K562 (cell line): ENCODE results near the gene PAF1. TPM values are rescaled to one million over a fixed set of nuclear protein-coding genes. Genes with fewer than 3 reads are reported as not detected.
A peak's percentile ranks its signal among the peaks of the same experiment; 100 is the strongest.

ENCODE experiments used
- ARHGAP35 ChIP-seq: fragments of 450-650 bp; IDR thresholded peaks from 2 replicates; pipeline ENCODE4 v1.6.1; 2018; ENCODE audit not compliant: partially characterized antibody
- ATF4 ChIP-seq: fragments of 450-650 bp; formaldehyde crosslinking; IDR thresholded peaks from 2 replicates; pipeline ENCODE4 v1.4.0; 2022; ENCODE audit warnings: mild to moderate bottlenecking, moderate library complexity
- BCLAF1 ChIP-seq, 2 experiments: fragments of 450-650 bp in 1 of 2; IDR thresholded peaks; 2 replicates each; pipeline ENCODE4 v1.6.1; 2011 to 2017; ENCODE audit warnings: low read depth in 2 of 2, antibody characterized with exemption in 1 of 2, borderline replicate concordance in 1 of 2, low read length in 1 of 2, mild to moderate bottlenecking in 1 of 2, mixed read lengths in 1 of 2; ENCODE audit not compliant: control insufficient read depth in 1 of 2
- ETS1 ChIP-seq: conservative IDR thresholded peaks from 2 replicates; pipeline ENCODE4 v1.6.1; 2011; ENCODE audit warnings: low read depth, mild to moderate bottlenecking, low read length; ENCODE audit not compliant: control insufficient read depth
- HCFC1 ChIP-seq: IDR thresholded peaks from 2 replicates; pipeline ENCODE4 v1.6.1; 2012; ENCODE audit warnings: low read depth, low read length, improper control_type of control experiment
- HDAC1 ChIP-seq, 2 experiments: fragments of 450-650 bp; IDR thresholded peaks; 2 replicates each; pipeline ENCODE4 v1.6.1; 2016 to 2017; ENCODE audit warnings: inconsistent platforms in 1 of 2, mild to moderate bottlenecking in 1 of 2, moderate library complexity in 1 of 2
- IRF2 ChIP-seq: sonication (generic); formaldehyde crosslinking; IDR thresholded peaks from 2 replicates; pipeline ENCODE4 v1.8.1; 2022; ENCODE audit warnings: mild to moderate bottlenecking, missing genetic modification reagents
- L3MBTL2 ChIP-seq: fragments of 450-650 bp; IDR thresholded peaks from 2 replicates; pipeline ENCODE4 v1.6.1; 2016; ENCODE audit warnings: mild to moderate bottlenecking, moderate library complexity
- SMAD3 ChIP-seq: fragments of 450-650 bp; formaldehyde crosslinking; conservative IDR thresholded peaks from 2 replicates; pipeline ENCODE4 v1.4.0; 2020; ENCODE audit warnings: mild to moderate bottlenecking
- THAP12 ChIP-seq: fragments of 250-450 bp; sonication (Bioruptor Pico); IDR thresholded peaks from 2 replicates; pipeline ENCODE4 v1.9.0; 2021; ENCODE audit warnings: mild to moderate bottlenecking, inconsistent platforms
- ZNF609 ChIP-seq: sonication (generic); formaldehyde crosslinking; IDR thresholded peaks from 2 replicates; pipeline ENCODE4 v1.8.1; 2023; ENCODE audit warnings: missing genetic modification reagents, mild to moderate bottlenecking, borderline replicate concordance
- ZNF695 ChIP-seq: fragments of 450-650 bp; formaldehyde crosslinking; IDR thresholded peaks from 2 replicates; pipeline ENCODE4 v1.4.0; 2020; ENCODE audit warnings: mild to moderate bottlenecking, moderate library complexity
- polyA plus RNA-seq, 8 experiments: library from polyadenylated mRNA; depleted of rRNA in 4 of 8; stranded (reverse) in 5 of 8; unstranded in 3 of 8; fragments of >200 nt; fragmentation: Nextera tagmentation in 2 of 8; fragmentation: Illumina TruSeq in 1 of 8; extraction: Ambion mirVana in 2 of 8; extraction: Trizol in 1 of 8; gene quantifications; 2 replicates each; pipeline versions ENCODE4 v1.2.1 to v1.2.3, GENCODE V29; 2011 to 2014; ENCODE audit warnings: inconsistent platforms in 1 of 8, missing spikeins in 1 of 8
- total RNA-seq, 7 experiments: library from RNA; depleted of rRNA in 6 of 7; stranded (reverse); fragments of >200 nt in 6 of 7; fragmentation: Illumina TruSeq in 2 of 7; extraction: Trizol in 2 of 7; gene quantifications; 2 replicates each; pipeline versions ENCODE4 v1.2.1 to v1.2.3, GENCODE V29; 2011 to 2021; ENCODE audit warnings: low replicate concordance in 1 of 7

Gene PAF1
- total and polyA plus RNA-seq, 9 of the 15 experiments (the other 6 are each of a cell fraction or from before 2014, with no cell fraction given), result 1.5 to 45.0 (median 33.8) TPM

DNA sequence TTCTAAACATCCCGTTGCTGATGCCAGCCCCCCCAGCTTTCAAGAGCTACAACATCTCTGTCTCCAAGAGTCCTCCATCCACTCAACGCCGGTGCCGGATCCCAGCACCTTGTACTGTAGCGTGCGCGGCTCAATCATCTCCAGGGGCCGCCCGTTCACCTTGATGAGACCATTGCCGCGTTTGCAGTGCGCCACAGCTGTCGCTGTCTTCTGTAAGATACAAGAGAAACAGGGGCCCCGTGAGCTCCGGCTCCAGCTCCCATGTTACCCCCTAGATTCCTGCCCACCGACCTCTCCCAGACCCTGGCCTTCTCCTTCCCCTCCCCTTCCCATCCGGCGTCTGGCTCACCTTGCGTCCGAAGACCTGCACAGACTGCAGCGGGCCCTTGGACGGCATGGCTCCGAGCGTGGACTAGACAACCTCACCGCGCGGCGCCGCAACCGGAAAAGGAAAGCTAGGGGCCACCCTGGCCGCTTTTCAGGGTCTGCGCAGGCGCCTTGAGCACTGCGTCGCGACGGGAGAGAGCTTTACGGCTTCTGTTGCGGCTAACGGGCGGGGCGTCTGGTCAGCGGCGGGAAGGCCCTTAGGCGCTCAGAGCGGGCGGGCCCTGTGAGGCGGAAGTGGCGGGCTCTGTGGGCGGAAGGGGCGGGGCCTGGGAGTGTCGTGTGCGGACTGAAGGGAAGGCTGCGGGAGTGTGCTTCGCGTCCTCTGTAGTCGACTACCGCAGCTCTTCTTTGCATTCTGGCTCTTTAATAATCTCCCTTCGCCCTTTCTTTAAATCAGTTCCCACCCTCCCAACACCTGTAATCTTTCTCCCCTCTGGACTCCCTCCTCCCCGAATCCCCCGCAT, 44.8 kb upstream of the PAF1 start, which contains the start of gene RPS16 (continued):
- TF ChIP-seq ETS1 (peak; percentile 73; the same call in 1 of the 2 replicates), ZNF609 (CRISPR knock-in tag) (0 out of 2 replicates have a peak, but pooled peaks have one; percentile 47), HDAC1 (IDR thresholded peaks at IDR 0.05) (peak in 1 of 2 experiments; percentile 96; a peak in 2 of 4 replicates), BCLAF1 (IDR thresholded peaks at IDR 0.05; ENCODE audit: borderline replicate concordance in 1 of 2, control insufficient read depth in 1 of 2, low read depth in 2 of 2, low read length in 1 of 2) (0 out of 4 replicates have a peak, but pooled peaks of 1 of the 2 experiments have one; percentile 21), ARHGAP35 (no peak), THAP12 (peak; percentile 24; the same call in 1 of the 2 replicates), IRF2 (CRISPR knock-in tag) (no peak), L3MBTL2 (peak; percentile 72), SMAD3 (0 out of 2 replicates have a peak, but pooled peaks have one; percentile 7), ATF4 (no peak), HCFC1 (peak; percentile 66), ZNF695 (CRISPR knock-in tag) (no peak)
